Activated CD8-positive, alpha-beta memory T cell treated with anti-CD3 and anti-CD28 coated beads, Interleukin-2, amount 50 U/mL, for 4 hours (primary cell): Measurements from ENCODE around the gene ADAM17.
"Not testable (repeated sequence)": the region's sequence is repeated elsewhere in the genome, so short reads cannot be mapped to it uniquely, and the experiment has no call there.

Experiments
- DNase-seq: peaks from one replicate; pipeline ENCODE4 v3.0.0-alpha.2; 2020

The ADAM17 gene

GRCh38 chr2:9560628-9561027, 5.0 kb upstream of the ADAM17 start:
- no peak for DNase-seq

- no peak for DNase-seq
Observed at GRCh38 chr2:9558948-9559381, 3.3 kb upstream of the ADAM17 start.

GRCh38 chr2:9556121-9556743, 602 bp upstream of the ADAM17 start:
- DNase-seq, result no peak

GRCh38 chr2:9554921-9555296, 721 bp downstream of the ADAM17 start:
- DNase-seq, result no peak

- no peak for DNase-seq
Observed at GRCh38 chr2:9552219-9553178, 3.1 kb downstream of the ADAM17 start.

GRCh38 chr2:9550859-9551391, 4.7 kb downstream of the ADAM17 start:
- DNase-seq, result not testable (repeated sequence)

- no peak for DNase-seq
Observed at GRCh38 chr2:9549420-9549819, 6.2 kb downstream of the ADAM17 start.

- no peak for DNase-seq
Observed at GRCh38 chr2:9548506-9548905, 7.1 kb downstream of the ADAM17 start.

- DNase-seq, result no peak
Observed at GRCh38 chr2:9547262-9547991, 8.2 kb downstream of the ADAM17 start.

- no peak for DNase-seq
Observed at GRCh38 chr2:9545502-9545901, 10.1 kb downstream of the ADAM17 start.

GRCh38 chr2:9543557-9543956, 12.1 kb downstream of the ADAM17 start:
- DNase-seq, result no peak

GRCh38 chr2:9539531-9539930, 16.1 kb downstream of the ADAM17 start:
- no peak for DNase-seq

- DNase-seq, result no peak
Observed at GRCh38 chr2:9538000-9538507, 17.6 kb downstream of the ADAM17 start.

GRCh38 chr2:9536504-9536903, 19.1 kb downstream of the ADAM17 start:
- DNase-seq, result no peak

- DNase-seq, result no peak
Observed at GRCh38 chr2:9535177-9535576, 20.5 kb downstream of the ADAM17 start.

- DNase-seq, result no peak
Observed at GRCh38 chr2:9533663-9534062, 22.0 kb downstream of the ADAM17 start.

GRCh38 chr2:9532421-9532820, 23.2 kb downstream of the ADAM17 start:
- DNase-seq, result no peak

- DNase-seq, result no peak
Observed at GRCh38 chr2:9527995-9528787, 27.4 kb downstream of the ADAM17 start.

- DNase-seq, result no peak
Observed at GRCh38 chr2:9525266-9525665, 30.4 kb downstream of the ADAM17 start.

- no peak for DNase-seq
Observed at GRCh38 chr2:9524291-9524690, 31.3 kb downstream of the ADAM17 start.

GRCh38 chr2:9519250-9519649, 36.4 kb downstream of the ADAM17 start:
- no peak for DNase-seq

- no peak for DNase-seq
Observed at GRCh38 chr2:9518780-9519179, 36.9 kb downstream of the ADAM17 start.
